ENCODE results near the gene POLG.
"Not testable (repeated sequence)": the region's sequence is repeated elsewhere in the genome, so short reads cannot be mapped to it uniquely, and the experiment has no call there.

Gene POLG

DNA sequence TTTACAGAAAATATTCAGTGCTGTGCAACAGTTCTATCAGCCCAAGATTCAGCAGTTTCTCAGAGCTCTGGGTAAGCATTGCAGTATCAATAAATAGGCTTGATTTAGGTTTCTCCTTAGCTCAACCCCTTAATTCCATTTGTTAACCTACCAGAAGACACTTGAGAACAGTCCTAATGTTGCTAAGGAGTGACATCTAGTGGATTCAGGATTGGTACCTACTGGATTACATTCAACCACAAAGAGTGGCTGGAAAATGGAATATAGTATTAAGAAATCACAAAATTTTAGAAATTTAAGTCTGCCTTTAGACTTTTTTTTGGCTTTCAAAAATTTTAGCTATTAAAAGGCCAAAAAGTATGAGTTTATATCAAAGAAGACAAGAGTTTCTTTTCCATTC lies 34.7 kb downstream of the POLG start:
- Histone ChIP-seq H3K9ac (ENCODE audit: low read depth, low read length) (no peak overlapping the region), H3K36me3 (ENCODE audit: insufficient read depth, low read length) (peaks cover 82% of the 10 kb centered on the region), H3K9me3 (ENCODE audit: insufficient read depth, low read depth, low read length) (no peaks in the 10 kb centered on the region; the same call in 1 of the 2 replicates), H3K27ac (ENCODE audit: low read depth, low read length) (no peak overlapping the region), H3K4me3 (ENCODE audit: low read length) (no peak overlapping the region), H3K4me1 (ENCODE audit: insufficient read depth, low read length) (no peaks in the 10 kb centered on the region), H3K27me3 (ENCODE audit: insufficient read depth, low read length) (no peaks in the 10 kb centered on the region)

DNA sequence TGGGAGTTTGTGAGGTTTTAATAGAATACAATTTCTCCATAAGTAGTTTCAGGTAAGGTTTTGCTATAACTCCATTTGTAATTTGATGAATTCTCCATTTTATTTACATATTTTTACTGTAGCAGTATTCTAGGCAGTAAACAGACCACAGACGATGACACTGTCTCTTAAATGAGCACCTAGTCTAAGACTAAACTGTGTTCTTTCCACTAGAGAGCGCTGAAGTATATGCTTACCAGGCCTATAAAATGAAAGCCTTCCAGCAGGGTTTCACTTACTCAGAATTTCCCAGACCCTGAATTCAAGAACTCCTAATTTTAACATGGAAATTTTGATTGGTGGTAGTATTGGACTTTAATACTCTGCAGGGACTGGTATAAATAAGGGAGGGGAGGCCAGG lies 41.6 kb downstream of the POLG start:
- H3K4me3 ChIP-seq (ENCODE audit: low read length) = no peak overlapping the region
- no peaks in the 10 kb centered on the region for H3K27me3 ChIP-seq (ENCODE audit: insufficient read depth, low read length)
- no peak overlapping the region for H3K27ac ChIP-seq (ENCODE audit: low read depth, low read length)
- no peak overlapping the region for H3K9ac ChIP-seq (ENCODE audit: low read depth, low read length)
- peaks cover 88% of the 10 kb centered on the region for H3K36me3 ChIP-seq (ENCODE audit: insufficient read depth, low read length)
- H3K4me1 ChIP-seq (ENCODE audit: insufficient read depth, low read length) = no peaks in the 10 kb centered on the region
- 95% methylated on average over 2 of the region's 2 CpGs for WGBS
- H3K9me3 ChIP-seq (ENCODE audit: insufficient read depth, low read depth, low read length) = no peaks in the 10 kb centered on the region; the same call in 1 of the 2 replicates

- Histone ChIP-seq H3K9ac (ENCODE audit: low read depth, low read length) (no peak overlapping the region), H3K4me3 (ENCODE audit: low read length) (no peak overlapping the region), H3K27ac (ENCODE audit: low read depth, low read length) (no peak overlapping the region), H3K4me1 (ENCODE audit: insufficient read depth, low read length) (no peaks in the 10 kb centered on the region), H3K9me3 (ENCODE audit: insufficient read depth, low read depth, low read length) (no peaks in the 10 kb centered on the region), H3K36me3 (ENCODE audit: insufficient read depth, low read length) (peaks cover 94% of the 10 kb centered on the region), H3K27me3 (ENCODE audit: insufficient read depth, low read length) (no peaks in the 10 kb centered on the region)
- 98% methylated on average over 2 of the region's 2 CpGs for WGBS
These were observed 42.6 kb downstream of the POLG start for GRCh38 chr15:89291934-89292438.

- Histone ChIP-seq H3K9ac (ENCODE audit: low read depth, low read length) (no peak overlapping the region), H3K4me3 (ENCODE audit: low read length) (no peak overlapping the region), H3K36me3 (ENCODE audit: insufficient read depth, low read length) (peaks cover 97% of the 10 kb centered on the region), H3K4me1 (ENCODE audit: insufficient read depth, low read length) (no peaks in the 10 kb centered on the region), H3K27me3 (ENCODE audit: insufficient read depth, low read length) (no peaks in the 10 kb centered on the region), H3K27ac (ENCODE audit: low read depth, low read length) (no peak overlapping the region), H3K9me3 (ENCODE audit: insufficient read depth, low read depth, low read length) (no peaks in the 10 kb centered on the region; the same call in 1 of the 2 replicates)
- 97% methylated on average over 4 of the region's 4 CpGs for WGBS
These were observed 51.4 kb downstream of the POLG start for GRCh38 chr15:89283201-89283600.

- Histone ChIP-seq H3K9ac (ENCODE audit: low read depth, low read length) (no peak overlapping the region), H3K27me3 (ENCODE audit: insufficient read depth, low read length) (no peaks in the 10 kb centered on the region), H3K9me3 (ENCODE audit: insufficient read depth, low read depth, low read length) (no peaks in the 10 kb centered on the region; the same call in 1 of the 2 replicates), H3K27ac (ENCODE audit: low read depth, low read length) (no peak overlapping the region), H3K4me3 (ENCODE audit: low read length) (no peak overlapping the region), H3K4me1 (ENCODE audit: insufficient read depth, low read length) (no peaks in the 10 kb centered on the region), H3K36me3 (ENCODE audit: insufficient read depth, low read length) (peaks cover 97% of the 10 kb centered on the region)
- 98% methylated on average over 4 of the region's 4 CpGs for WGBS
These were observed 52.0 kb downstream of the POLG start for GRCh38 chr15:89282631-89283030.

- Histone ChIP-seq H3K4me1 (ENCODE audit: insufficient read depth, low read length) (no peaks in the 10 kb centered on the region), H3K36me3 (ENCODE audit: insufficient read depth, low read length) (peaks cover 98% of the 10 kb centered on the region)
These were observed 56.3 kb downstream of the POLG start for GRCh38 chr15:89278307-89278706.

GRCh38 chr15:89277281-89277680 lies 57.3 kb downstream of the POLG start:
- not testable (repeated sequence) for H3K27ac ChIP-seq (ENCODE audit: low read depth, low read length); H3K4me1 ChIP-seq (ENCODE audit: insufficient read depth, low read length); H3K27me3 ChIP-seq (ENCODE audit: insufficient read depth, low read length); H3K9ac ChIP-seq (ENCODE audit: low read depth, low read length); H3K4me3 ChIP-seq (ENCODE audit: low read length); H3K9me3 ChIP-seq (ENCODE audit: insufficient read depth, low read depth, low read length)
- H3K36me3 ChIP-seq (ENCODE audit: insufficient read depth, low read length) = peaks cover 95% of the 10 kb centered on the region
- 96% methylated on average over 4 of the region's 4 CpGs for WGBS

More at GRCh38 chr15:89278307-89278706, 56.3 kb downstream of the POLG start:
- no peaks in the 10 kb centered on the region for H3K27me3 ChIP-seq (ENCODE audit: insufficient read depth, low read length)
- WGBS = 92% methylated on average over 1 of the region's 1 CpG
- no peak overlapping the region for H3K9ac ChIP-seq (ENCODE audit: low read depth, low read length)
- no peak overlapping the region for H3K27ac ChIP-seq (ENCODE audit: low read depth, low read length)
- H3K4me3 ChIP-seq (ENCODE audit: low read length) = no peak overlapping the region
- no peaks in the 10 kb centered on the region for H3K9me3 ChIP-seq (ENCODE audit: insufficient read depth, low read depth, low read length)
